DOHH2 (cell line): ENCODE data around the gene CXCL1.

Source experiments
- CTCF ChIP-seq: fragments of 200-600 bp; sonication (generic); IDR thresholded peaks from one replicate; pipeline ENCODE4 v1.5.1; 2014; ENCODE audit warnings: antibody characterized with exemption, mild to moderate bottlenecking, low read depth, low read length; ENCODE audit not compliant: poor library complexity, severe bottlenecking
- EZH2phosphoT487 ChIP-seq: fragments of 200-600 bp; sonication (generic); IDR thresholded peaks from 2 replicates; pipeline ENCODE4 v1.6.1; 2017; ENCODE audit warnings: borderline replicate concordance, mild to moderate bottlenecking, antibody characterized with exemption, low read length, moderate library complexity, mixed read lengths

GRCh38 chr4:73911746-73912145, 42.6 kb downstream of the CXCL1 start:
- no peak for TF ChIP-seq CTCF
- TF ChIP-seq EZH2phosphoT487, result no peak
